Astrocyte of the cerebellum (primary cell): ENCODE results near the gene DHCR24.

Experiments used
- DNase-seq: peaks from one replicate; pipeline ENCODE4 v3.0.0-alpha.2; 2011; ENCODE audit warnings: low read depth
- H3K4me3 ChIP-seq: 2 replicates; pipeline ENCODE4 v1.5.1; 2011; ENCODE audit warnings: mild to moderate bottlenecking, low read depth, low read length, moderate library complexity
- in situ Hi-C: cut with HindIII; loops from 2 replicates; pipeline ENCODE4 v1.10.0; 2017; ENCODE audit warnings: low sequenced_read_pairs
- TF ChIP-seq, protein P1 (sequence below): IDR thresholded peaks from 2 replicates; pipeline ENCODE4 v1.5.1; 2012; ENCODE audit warnings: low read length, low read depth, moderate library complexity, mild to moderate bottlenecking; ENCODE audit errors: missing control alignments

The DHCR24 gene

DNA sequence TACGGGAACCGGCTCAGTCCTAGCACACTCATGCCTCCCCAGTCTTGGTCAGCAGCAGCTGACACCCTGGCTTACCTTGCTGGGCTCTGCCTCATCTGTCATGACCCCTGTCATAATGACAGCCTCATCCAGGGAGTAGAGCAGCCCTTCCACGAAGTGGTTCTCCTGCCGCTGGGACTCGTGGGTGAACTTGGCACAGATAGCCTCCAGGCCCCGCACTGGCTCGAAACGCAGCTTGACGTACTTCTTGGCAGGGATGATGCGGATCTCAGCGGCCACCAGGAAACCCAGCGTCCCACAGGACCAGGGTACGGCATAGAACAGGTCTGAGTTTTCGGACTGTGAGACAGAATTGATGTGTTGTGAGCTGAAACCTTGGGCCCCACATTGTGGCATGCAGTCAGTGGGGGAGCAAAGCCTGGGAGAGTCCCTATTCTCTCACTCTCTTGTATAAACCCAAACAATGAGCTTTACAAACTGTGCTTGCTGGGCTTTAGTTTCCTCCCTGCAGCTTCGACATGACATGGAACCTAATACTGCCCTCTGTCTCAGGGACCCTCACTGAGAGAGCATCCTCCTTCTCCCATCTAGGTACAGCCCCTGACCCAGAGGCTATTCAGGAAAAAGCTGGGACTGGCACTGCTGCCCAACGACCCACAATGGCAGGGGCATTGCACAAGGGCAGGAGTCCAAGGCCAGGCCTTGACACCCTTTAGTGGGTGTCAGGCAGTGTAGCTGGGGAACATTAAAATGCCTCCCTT is 15.5 kb downstream of the DHCR24 start:
- no peak overlapping the region for H3K4me3 ChIP-seq
- DNase-seq = no peak
- TF ChIP-seq, protein P1, sequence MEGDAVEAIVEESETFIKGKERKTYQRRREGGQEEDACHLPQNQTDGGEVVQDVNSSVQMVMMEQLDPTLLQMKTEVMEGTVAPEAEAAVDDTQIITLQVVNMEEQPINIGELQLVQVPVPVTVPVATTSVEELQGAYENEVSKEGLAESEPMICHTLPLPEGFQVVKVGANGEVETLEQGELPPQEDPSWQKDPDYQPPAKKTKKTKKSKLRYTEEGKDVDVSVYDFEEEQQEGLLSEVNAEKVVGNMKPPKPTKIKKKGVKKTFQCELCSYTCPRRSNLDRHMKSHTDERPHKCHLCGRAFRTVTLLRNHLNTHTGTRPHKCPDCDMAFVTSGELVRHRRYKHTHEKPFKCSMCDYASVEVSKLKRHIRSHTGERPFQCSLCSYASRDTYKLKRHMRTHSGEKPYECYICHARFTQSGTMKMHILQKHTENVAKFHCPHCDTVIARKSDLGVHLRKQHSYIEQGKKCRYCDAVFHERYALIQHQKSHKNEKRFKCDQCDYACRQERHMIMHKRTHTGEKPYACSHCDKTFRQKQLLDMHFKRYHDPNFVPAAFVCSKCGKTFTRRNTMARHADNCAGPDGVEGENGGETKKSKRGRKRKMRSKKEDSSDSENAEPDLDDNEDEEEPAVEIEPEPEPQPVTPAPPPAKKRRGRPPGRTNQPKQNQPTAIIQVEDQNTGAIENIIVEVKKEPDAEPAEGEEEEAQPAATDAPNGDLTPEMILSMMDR = no peak
- in situ Hi-C loops = no loop called here

DNA sequence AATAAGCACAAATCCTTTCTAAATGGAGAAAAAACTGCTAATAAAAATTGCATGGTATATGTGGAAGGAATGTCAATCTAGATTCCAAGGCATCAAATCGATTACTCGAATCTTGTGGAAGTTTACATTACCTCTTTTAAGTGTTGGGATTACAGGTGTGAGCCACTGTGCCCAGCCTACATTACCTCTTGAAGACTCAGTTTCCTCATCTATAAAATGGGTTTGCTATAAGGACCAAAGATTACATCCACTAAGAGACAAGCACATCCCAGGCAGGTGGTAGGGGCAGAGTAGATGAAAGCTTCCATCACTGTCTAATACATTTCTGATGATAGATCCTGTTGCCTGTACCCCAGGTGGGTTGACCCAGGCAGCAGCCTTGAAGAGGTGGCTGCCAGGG is 16.1 kb downstream of the DHCR24 start:
- in situ Hi-C loops = no loop called here
- no peak for DNase-seq
- H3K4me3 ChIP-seq = no peak overlapping the region
- TF ChIP-seq, protein P1 = no peak

DNA sequence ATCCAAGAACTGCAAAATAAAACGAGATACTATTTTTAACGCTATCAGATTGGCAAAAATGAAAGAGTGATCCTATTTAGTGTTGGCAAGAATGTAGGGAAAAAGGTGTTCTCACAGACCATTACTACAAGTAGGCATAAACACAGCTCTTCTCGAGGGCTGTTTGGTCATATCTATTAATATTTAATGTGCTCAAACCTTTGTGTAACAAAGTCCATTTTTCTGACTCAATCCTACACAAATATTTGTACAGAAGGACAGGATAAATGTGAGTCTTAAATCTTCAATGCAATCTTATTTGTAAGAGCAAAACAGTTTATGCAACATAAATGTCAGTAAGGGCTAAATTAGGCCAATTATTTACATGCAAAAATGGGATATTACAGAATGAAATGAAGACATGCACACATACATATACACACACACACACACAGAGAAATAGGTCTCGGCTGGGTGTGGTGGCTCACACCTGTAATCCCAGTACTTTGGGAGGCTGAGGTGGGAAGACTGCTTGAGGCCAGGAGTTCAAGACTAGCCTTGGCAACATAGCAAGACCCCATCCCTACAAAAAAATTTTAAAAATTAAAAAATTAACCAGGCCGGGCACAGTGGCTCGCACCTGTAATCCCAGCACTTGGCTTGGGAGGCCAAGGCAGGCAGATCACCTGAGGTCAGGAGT is 17.7 kb downstream of the DHCR24 start:
- DNase-seq = no peak

DNA sequence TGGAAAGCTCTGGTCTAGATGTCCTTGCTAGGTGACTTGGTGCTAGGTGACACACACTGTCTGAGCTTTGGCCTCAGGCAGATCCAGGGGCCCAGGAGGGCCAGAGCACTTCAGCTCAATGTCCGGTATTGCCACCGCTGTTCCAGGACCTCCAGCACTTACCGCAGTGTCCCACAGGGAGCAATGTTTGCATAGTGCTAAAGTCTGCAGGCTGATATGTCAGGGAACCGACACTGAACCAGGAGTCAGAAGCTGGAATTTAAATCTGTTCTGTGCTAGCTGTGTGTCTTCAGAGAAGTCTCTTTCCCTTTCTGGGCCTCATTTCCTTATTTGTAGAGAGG is 19.3 kb downstream of the DHCR24 start:
- no peak overlapping the region for H3K4me3 ChIP-seq
- no peak for DNase-seq
- TF ChIP-seq, protein P1 = no peak
- in situ Hi-C loops = no loop called here

More for the DNA sequence above, 17.7 kb downstream of the DHCR24 start:
- no peak overlapping the region for H3K4me3 ChIP-seq
- in situ Hi-C loops = no loop called here
- TF ChIP-seq, protein P1 = no peak

DNA sequence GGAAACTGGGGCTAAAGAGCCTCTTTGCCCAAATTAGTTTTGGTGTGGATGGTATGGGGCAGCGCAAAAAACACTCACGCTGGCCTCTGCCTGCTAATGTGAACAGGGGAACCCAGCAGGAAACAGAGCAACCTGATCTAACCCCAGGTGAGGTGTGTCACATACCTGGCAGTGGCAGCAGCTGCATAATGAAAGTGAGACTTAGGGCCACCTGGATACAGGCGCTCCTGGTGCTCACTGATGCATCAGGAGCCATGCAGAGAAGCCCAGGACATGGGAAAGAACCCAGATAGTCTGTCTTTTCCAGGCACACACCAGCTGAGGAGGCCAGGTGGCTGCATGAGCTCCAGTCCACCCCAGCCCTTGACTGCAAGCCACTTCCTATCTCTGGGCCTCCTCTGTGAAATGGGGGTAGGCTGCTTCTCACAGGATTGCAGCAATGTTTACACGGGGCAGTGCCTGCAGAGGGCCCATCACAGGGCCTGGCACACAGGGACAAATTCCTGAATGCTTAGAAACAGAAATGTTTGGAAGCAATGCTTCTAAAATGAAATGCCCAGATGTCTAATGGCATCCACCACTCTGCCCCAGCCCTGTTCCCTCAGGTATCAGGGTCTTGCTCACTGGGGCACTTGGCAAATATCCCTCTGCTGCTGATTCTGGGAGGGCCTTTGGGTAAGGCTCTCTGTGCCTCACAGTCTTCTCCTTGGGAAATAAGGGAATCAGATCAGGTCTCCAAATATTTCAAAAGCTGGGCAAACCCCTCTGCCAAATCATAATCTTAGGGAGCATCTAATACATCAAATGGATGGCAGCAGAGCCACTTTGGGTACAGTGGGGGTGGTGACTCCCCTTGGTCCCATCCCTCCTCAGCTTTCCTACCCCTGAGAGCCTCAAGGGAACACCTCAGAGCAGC is 19.9 kb downstream of the DHCR24 start:
- TF ChIP-seq, protein P1 = no peak
- H3K4me3 ChIP-seq = no peak overlapping the region
- DNase-seq = no peak
- in situ Hi-C loops = no loop called here
